ENCODE data around the gene GNAQ. TPM values are rescaled to one million over a fixed set of nuclear protein-coding genes. Genes with fewer than 3 reads are reported as not detected.
A peak's percentile ranks its signal among the peaks of the same experiment; 100 is the strongest.
"Not testable (repeated sequence)": the region's sequence is repeated elsewhere in the genome, so short reads cannot be mapped to it uniquely, and the experiment has no call there.

GNAQ gene
- polyA plus RNA-seq, 2 of the 4 experiments (the other 2 are of a cell fraction), result 17.9 to 60.0 TPM

- no peak for DNase-seq (ENCODE audit: low read depth in 1 of 2, low spot score in 1 of 2)
Observed at GRCh38 chr9:77705636-77706035, 326.0 kb downstream of the GNAQ start.

GRCh38 chr9:77702521-77703390 is 328.9 kb downstream of the GNAQ start:
- H3K4me3 ChIP-seq; H3K4me2 ChIP-seq; CTCF ChIA-PET; FAIRE-seq; H3K4me1 ChIP-seq; H3K9me3 ChIP-seq; ATAC-seq; H3K27ac ChIP-seq; POLR2A ChIA-PET; DNase-seq (ENCODE audit: low read depth in 1 of 2, low spot score in 1 of 2): not testable (repeated sequence)
- WGBS (ENCODE audit: missing lambda C conversion rate), result 85% methylated on average over 21 of the region's 52 CpGs

More at GRCh38 chr9:77705636-77706035, 326.0 kb downstream of the GNAQ start:
- H3K4me2 ChIP-seq, result no peak overlapping the region
- ChIA-PET CTCF (no interaction called here), POLR2A (no interaction called here)
- TF ChIP-seq MAFK (IDR thresholded peaks at IDR 0.05; ENCODE audit: partially characterized antibody), result no peak
- peaks cover 20% of the 10 kb centered on the region for H3K4me1 ChIP-seq
- no peak overlapping the region; a peak in 1 of 6 replicates for H3K27ac ChIP-seq
- FAIRE-seq (no peak), ATAC-seq (no peak)
- H3K9me3 ChIP-seq, result peaks cover 9% of the 10 kb centered on the region; the same call in 1 of the 3 replicates
- no peak overlapping the region for H3K4me3 ChIP-seq

- CTCF ChIA-PET, result interaction anchor here (0.8 to 1.6 kb wide), 3 partner anchors 17 to 239 kb away, joined by 3 to 4 read pairs (median 3); no protein-coding TSS in a partner anchor
- Histone ChIP-seq H3K4me3 (no peak overlapping the region), H3K4me2 (no peak overlapping the region), H3K9me3 (no peaks in the 10 kb centered on the region; the same call in 2 of the 3 replicates), H3K4me1 (no peaks in the 10 kb centered on the region), H3K27ac (no peak overlapping the region)
- POLR2A ChIA-PET, result no interaction called here
- TF ChIP-seq RFX5 (IDR thresholded peaks at IDR 0.05), result no peak
- WGBS (ENCODE audit: missing lambda C conversion rate), result 87% methylated on average over 1 of the region's 1 CpG
- DNase-seq (ENCODE audit: low read depth in 1 of 2, low spot score in 1 of 2), result no peak
- FAIRE-seq, result no peak
- ATAC-seq, result no peak
Observed at GRCh38 chr9:77697238-77697984, 334.2 kb downstream of the GNAQ start.

GRCh38 chr9:77690723-77691122 is 340.9 kb downstream of the GNAQ start:
- H3K9me3 ChIP-seq; FAIRE-seq; H3K27ac ChIP-seq; DNase-seq (ENCODE audit: low read depth in 1 of 2, low spot score in 1 of 2); ATAC-seq; H3K4me3 ChIP-seq; H3K4me1 ChIP-seq; POLR2A ChIA-PET; H3K4me2 ChIP-seq: not testable (repeated sequence)
- CTCF ChIA-PET, result interaction anchor here (1.5 to 1.9 kb wide), 2 partner anchors 17 to 61 kb away, joined by 3 to 4 read pairs; no protein-coding TSS in a partner anchor
- 63% methylated on average over 3 of the region's 3 CpGs for WGBS (ENCODE audit: missing lambda C conversion rate)

GRCh38 chr9:77690119-77690518 is 341.5 kb downstream of the GNAQ start:
- H3K4me3 ChIP-seq; H3K4me2 ChIP-seq; FAIRE-seq; ATAC-seq; H3K4me1 ChIP-seq; POLR2A ChIA-PET; H3K9me3 ChIP-seq; DNase-seq (ENCODE audit: low read depth in 1 of 2, low spot score in 1 of 2); H3K27ac ChIP-seq: not testable (repeated sequence)
- 58% methylated on average over 3 of the region's 3 CpGs for WGBS (ENCODE audit: missing lambda C conversion rate)
- CTCF ChIA-PET, result interaction anchor here (1.5 to 1.9 kb wide), 2 partner anchors 16 to 61 kb away, joined by 3 to 4 read pairs; no protein-coding TSS in a partner anchor

- H3K27ac ChIP-seq; POLR2A ChIA-PET; H3K4me1 ChIP-seq; H3K4me3 ChIP-seq; ATAC-seq; H3K9me3 ChIP-seq; DNase-seq (ENCODE audit: low read depth in 1 of 2, low spot score in 1 of 2); FAIRE-seq; CTCF ChIA-PET: not testable (repeated sequence)
- peak overlapping the region; percentile 25; the same call in 1 of the 3 replicates for H3K4me2 ChIP-seq
- WGBS (ENCODE audit: missing lambda C conversion rate), result 34% methylated on average over 7 of the region's 11 CpGs
Observed at GRCh38 chr9:77687737-77688136, 343.9 kb downstream of the GNAQ start.

- DNase-seq (ENCODE audit: low read depth in 1 of 2, low spot score in 1 of 2) (no peak), FAIRE-seq (no peak), ATAC-seq (no peak)
- H3K4me2 ChIP-seq, result no peak overlapping the region
- H3K9me3 ChIP-seq, result no peaks in the 10 kb centered on the region
- H3K4me1 ChIP-seq, result no peaks in the 10 kb centered on the region
- ChIA-PET CTCF (no interaction called here), POLR2A (no interaction called here)
- WGBS (ENCODE audit: missing lambda C conversion rate), result 58% methylated on average over 5 of the region's 5 CpGs
- TF ChIP-seq MAFK (IDR thresholded peaks at IDR 0.05; ENCODE audit: partially characterized antibody) (no peak), TP53 (CRISPR knock-in tag; IDR thresholded peaks at IDR 0.05) (no peak), BCL3 (IDR thresholded peaks at IDR 0.05) (no peak), ELK1 (IDR thresholded peaks at IDR 0.05; ENCODE audit: low read depth, low read length) (no peak), GATA3 (IDR thresholded peaks at IDR 0.05; ENCODE audit: borderline replicate concordance) (no peak), RFX5 (IDR thresholded peaks at IDR 0.05) (no peak), RNF2 (IDR thresholded peaks at IDR 0.05; ENCODE audit: borderline replicate concordance, low read depth) (no peak), E2F6 (IDR thresholded peaks at IDR 0.05; ENCODE audit: borderline replicate concordance, low read depth) (no peak), ZFP36 (IDR thresholded peaks at IDR 0.05; ENCODE audit: borderline replicate concordance, partially characterized antibody) (no peak), EHF (CRISPR knock-in tag; IDR thresholded peaks at IDR 0.05) (no peak), HEYL (CRISPR knock-in tag; IDR thresholded peaks at IDR 0.05) (no peak)
- no peak overlapping the region for H3K27ac ChIP-seq
- H3K4me3 ChIP-seq, result no peak overlapping the region
Observed at GRCh38 chr9:77680581-77680980, 351.0 kb downstream of the GNAQ start.
